RCC 7860 (cell line): ENCODE data around the gene ARL2.

Source experiments
- DNase-seq: peaks from one replicate; pipeline ENCODE4 v3.0.0-alpha.2; 2015; ENCODE audit warnings: low spot score
- FAIRE-seq: peaks from 2 replicates; lab custom pipeline; 2012; peaks lifted over from hg19 to GRCh38; lab: Jason Lieb, UNC

Gene ARL2

GRCh38 chr11:65069217-65069616, 55.3 kb downstream of the ARL2 start:
- FAIRE-seq (no peak), DNase-seq (no peak)
